Measurements from ENCODE around the gene C1orf159. TPM values are rescaled to one million over a fixed set of nuclear protein-coding genes. Genes with fewer than 3 reads are reported as not detected.
"Not testable (repeated sequence)": the region's sequence is repeated elsewhere in the genome, so short reads cannot be mapped to it uniquely, and the experiment has no call there.

C1orf159 gene
- total and polyA plus RNA-seq, 2 experiments from 2014 or later = 9.6 to 21.5 TPM

DNA sequence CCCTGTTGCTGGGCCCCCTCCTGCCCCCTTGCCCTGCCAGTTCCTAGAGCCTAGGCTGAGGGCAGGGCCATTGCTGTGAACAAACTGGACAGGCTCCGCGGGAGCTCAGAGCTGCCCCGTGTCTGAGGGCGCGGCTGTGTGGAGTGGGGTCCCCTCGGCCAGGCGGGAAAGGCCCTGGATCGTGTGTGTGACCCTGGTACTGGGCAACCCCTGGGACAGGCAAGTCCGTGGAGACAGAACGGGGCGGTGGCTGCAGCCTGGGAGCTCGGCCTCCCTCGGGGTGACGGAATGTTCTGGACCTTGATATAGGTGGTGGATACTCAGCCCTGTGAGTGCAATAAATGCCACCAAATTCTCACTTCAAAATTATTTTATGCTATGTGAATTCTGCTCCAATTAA lies 27.7 kb upstream of the C1orf159 start:
- Histone ChIP-seq H3K36me3 (ENCODE audit: insufficient read depth) (no peaks in the 10 kb centered on the region; the same call in 1 of the 2 replicates), H3K27me3 (ENCODE audit: insufficient read depth) (no peaks in the 10 kb centered on the region), H3K4me1 (ENCODE audit: insufficient read depth) (peaks cover 4% of the 10 kb centered on the region; the same call in 1 of the 2 replicates), H3K79me2 (replicated peaks; ENCODE audit: insufficient read depth) (no peaks in the 10 kb centered on the region), H3K4me3 (no peak overlapping the region), H3K27ac (ENCODE audit: low read depth) (no peak overlapping the region), H3K4me2 (no peak overlapping the region), H3F3A (replicated peaks; ENCODE audit: low read depth) (no peaks in the 10 kb centered on the region), H4K20me1 (replicated peaks; ENCODE audit: insufficient read depth) (no peaks in the 10 kb centered on the region), H2AFZ (no peak overlapping the region), H3K9me2 (ENCODE audit: insufficient read depth) (no peaks in the 10 kb centered on the region)
- no peaks in the 10 kb centered on the region for H3K36me3 Mint-ChIP-seq (ENCODE audit: low read depth)
- no peak overlapping the region for H3K4me3 Mint-ChIP-seq
- no peaks in the 10 kb centered on the region; the same call in 2 of the 3 replicates for H3K9me3 Mint-ChIP-seq
- H3K27me3 Mint-ChIP-seq (ENCODE audit: insufficient read depth, low read depth, poor library complexity) = peaks cover 3% of the 10 kb centered on the region
- DNase-seq (ENCODE audit: low spot score) (no peak), ATAC-seq (no peak)
- TF ChIP-seq ZNF331 (CRISPR knock-in tag; IDR thresholded peaks at IDR 0.05; ENCODE audit: low read depth) = no peak
- TF ChIP-seq ZNF114 (CRISPR knock-in tag; IDR thresholded peaks at IDR 0.05) = no peak
- no peak for TF ChIP-seq NANOG (IDR thresholded peaks at IDR 0.05; ENCODE audit: borderline replicate concordance)
- no peak for TF ChIP-seq STAT1 (IDR thresholded peaks at IDR 0.05; ENCODE audit: unreplicated experiment)
- TF ChIP-seq EZH2 (IDR thresholded peaks at IDR 0.05; ENCODE audit: low read depth, unreplicated experiment) = no peak
- no peak overlapping the region for H3K27ac Mint-ChIP-seq
- H3K4me1 Mint-ChIP-seq = peaks cover 7% of the 10 kb centered on the region; the same call in 2 of the 3 replicates

DNA sequence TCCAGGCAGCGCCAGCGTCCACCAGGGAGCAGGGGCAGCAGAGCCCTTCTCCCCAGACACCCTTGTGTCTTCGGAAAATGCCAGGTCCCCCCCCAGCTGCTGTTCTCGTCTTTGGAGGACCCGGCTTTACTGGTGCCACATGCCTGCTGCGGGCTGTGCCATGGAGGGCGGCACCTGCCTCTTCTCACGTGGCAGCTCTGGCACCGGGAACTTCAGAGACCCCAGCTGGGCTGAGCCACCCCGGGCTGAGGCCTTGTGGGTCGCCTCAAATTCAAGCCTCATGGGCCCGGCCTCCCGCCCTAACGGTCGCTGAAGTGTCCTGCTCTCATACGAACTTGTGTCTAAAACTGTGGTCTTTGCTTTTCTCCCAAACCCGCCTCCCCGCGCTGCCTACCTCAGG lies 27.0 kb upstream of the C1orf159 start:
- no peaks in the 10 kb centered on the region; the same call in 2 of the 3 replicates for H3K9me3 Mint-ChIP-seq
- ATAC-seq = no peak
- H3K27me3 ChIP-seq (ENCODE audit: insufficient read depth) = no peaks in the 10 kb centered on the region
- no peaks in the 10 kb centered on the region; the same call in 1 of the 2 replicates for H3K36me3 ChIP-seq (ENCODE audit: insufficient read depth)
- H3K4me3 ChIP-seq = no peak overlapping the region
- TF ChIP-seq, protein P1, sequence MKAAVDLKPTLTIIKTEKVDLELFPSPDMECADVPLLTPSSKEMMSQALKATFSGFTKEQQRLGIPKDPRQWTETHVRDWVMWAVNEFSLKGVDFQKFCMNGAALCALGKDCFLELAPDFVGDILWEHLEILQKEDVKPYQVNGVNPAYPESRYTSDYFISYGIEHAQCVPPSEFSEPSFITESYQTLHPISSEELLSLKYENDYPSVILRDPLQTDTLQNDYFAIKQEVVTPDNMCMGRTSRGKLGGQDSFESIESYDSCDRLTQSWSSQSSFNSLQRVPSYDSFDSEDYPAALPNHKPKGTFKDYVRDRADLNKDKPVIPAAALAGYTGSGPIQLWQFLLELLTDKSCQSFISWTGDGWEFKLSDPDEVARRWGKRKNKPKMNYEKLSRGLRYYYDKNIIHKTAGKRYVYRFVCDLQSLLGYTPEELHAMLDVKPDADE (IDR thresholded peaks at IDR 0.05) = no peak
- TF ChIP-seq EZH2phosphoT487 (IDR thresholded peaks at IDR 0.05; ENCODE audit: unreplicated experiment) (no peak), EZH2 (IDR thresholded peaks at IDR 0.05; ENCODE audit: low read depth, unreplicated experiment) (no peak)
- H3K27ac Mint-ChIP-seq = no peak overlapping the region
- no peaks in the 10 kb centered on the region for H4K20me1 ChIP-seq (replicated peaks; ENCODE audit: insufficient read depth)
- no peak for DNase-seq (ENCODE audit: low spot score)
- no peak overlapping the region for H2AFZ ChIP-seq
- no peaks in the 10 kb centered on the region for H3K36me3 Mint-ChIP-seq (ENCODE audit: low read depth)
- peaks cover 3% of the 10 kb centered on the region for H3K27me3 Mint-ChIP-seq (ENCODE audit: insufficient read depth, low read depth, poor library complexity)
- no peaks in the 10 kb centered on the region for H3F3A ChIP-seq (replicated peaks; ENCODE audit: low read depth)
- no peak overlapping the region for H3K4me2 ChIP-seq
- no peaks in the 10 kb centered on the region for H3K9me2 ChIP-seq (ENCODE audit: insufficient read depth)
- no peak overlapping the region for H3K27ac ChIP-seq (ENCODE audit: low read depth)
- H3K79me2 ChIP-seq (replicated peaks; ENCODE audit: insufficient read depth) = no peaks in the 10 kb centered on the region
- peaks cover 6% of the 10 kb centered on the region; the same call in 1 of the 2 replicates for H3K4me1 ChIP-seq (ENCODE audit: insufficient read depth)
- H3K4me1 Mint-ChIP-seq = peaks cover 7% of the 10 kb centered on the region; the same call in 2 of the 3 replicates
- no peak overlapping the region for H3K4me3 Mint-ChIP-seq

DNA sequence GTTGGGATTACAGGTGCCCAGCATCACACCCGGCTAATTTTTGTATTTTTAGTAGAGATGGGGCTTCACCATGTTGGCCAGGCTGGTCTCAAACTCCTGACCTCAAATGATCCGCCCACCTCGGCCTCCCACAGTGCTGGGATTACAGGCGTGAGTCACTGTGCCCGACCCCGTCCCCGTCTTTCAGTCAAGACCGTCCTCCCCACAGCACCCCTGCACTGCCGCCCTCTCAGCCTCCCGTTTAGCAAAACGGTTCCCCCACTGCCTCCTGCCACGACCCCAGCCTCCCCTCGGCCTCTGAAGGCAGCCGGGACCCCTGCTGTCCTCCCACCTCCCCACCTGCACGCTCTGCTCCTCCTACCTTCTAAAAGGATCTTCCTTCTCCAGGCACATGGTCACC lies 26.5 kb upstream of the C1orf159 start:
- ATAC-seq = not testable (repeated sequence)

More for the DNA sequence above, 26.5 kb upstream of the C1orf159 start:
- peaks cover 10% of the 10 kb centered on the region; the same call in 1 of the 2 replicates for H3K4me1 ChIP-seq (ENCODE audit: insufficient read depth)
- not testable (repeated sequence) for H3K4me3 Mint-ChIP-seq; H4K20me1 ChIP-seq (replicated peaks; ENCODE audit: insufficient read depth); H3K79me2 ChIP-seq (replicated peaks; ENCODE audit: insufficient read depth); DNase-seq (ENCODE audit: low spot score); H2AFZ ChIP-seq; H3K4me2 ChIP-seq; H3K9me2 ChIP-seq (ENCODE audit: insufficient read depth); H3K9me3 Mint-ChIP-seq; H3F3A ChIP-seq (replicated peaks; ENCODE audit: low read depth); H3K4me3 ChIP-seq; H3K27ac ChIP-seq (ENCODE audit: low read depth); H3K27ac Mint-ChIP-seq; H3K4me1 Mint-ChIP-seq; H3K27me3 ChIP-seq (ENCODE audit: insufficient read depth); H3K36me3 ChIP-seq (ENCODE audit: insufficient read depth); H3K36me3 Mint-ChIP-seq (ENCODE audit: low read depth); H3K27me3 Mint-ChIP-seq (ENCODE audit: insufficient read depth, low read depth, poor library complexity)
